Effector memory CD4-positive, alpha-beta T cell (primary cell): ENCODE data around the gene VWC2L.

ENCODE experiments used
- DNase-seq, 3 donors: peaks; one replicate each; pipeline ENCODE4 v3.0.0-alpha.2; 2020
- H3K27ac ChIP-seq: 2 replicates; pipeline ENCODE4 v1.7.0; 2013; ENCODE audit warnings: mild to moderate bottlenecking, low read length, moderate library complexity; ENCODE audit not compliant: insufficient read depth, poor library complexity, severe bottlenecking
- H3K27me3 ChIP-seq: replicated peaks from 2 replicates; pipeline ENCODE4 v1.7.0; 2013; ENCODE audit warnings: mild to moderate bottlenecking, low read length; ENCODE audit not compliant: insufficient read depth, control insufficient read depth, poor library complexity, severe bottlenecking
- H3K36me3 ChIP-seq: 2 replicates; pipeline ENCODE4 v1.7.0; 2013; ENCODE audit warnings: mild to moderate bottlenecking, low read length, moderate library complexity; ENCODE audit not compliant: control insufficient read depth, insufficient read depth
- H3K4me1 ChIP-seq: 2 replicates; pipeline ENCODE4 v1.7.0; 2013; ENCODE audit warnings: low read length, mild to moderate bottlenecking; ENCODE audit not compliant: control insufficient read depth, insufficient read depth, poor library complexity, severe bottlenecking
- H3K4me3 ChIP-seq: 2 replicates; pipeline ENCODE4 v1.7.0; 2013; ENCODE audit warnings: low read length, low read depth, mild to moderate bottlenecking; ENCODE audit not compliant: insufficient read depth, poor library complexity, severe bottlenecking
- H3K9me3 ChIP-seq: 2 replicates; pipeline ENCODE4 v1.7.0; 2013; ENCODE audit warnings: mild to moderate bottlenecking, low read length, moderate library complexity; ENCODE audit not compliant: control insufficient read depth

The VWC2L gene

DNA sequence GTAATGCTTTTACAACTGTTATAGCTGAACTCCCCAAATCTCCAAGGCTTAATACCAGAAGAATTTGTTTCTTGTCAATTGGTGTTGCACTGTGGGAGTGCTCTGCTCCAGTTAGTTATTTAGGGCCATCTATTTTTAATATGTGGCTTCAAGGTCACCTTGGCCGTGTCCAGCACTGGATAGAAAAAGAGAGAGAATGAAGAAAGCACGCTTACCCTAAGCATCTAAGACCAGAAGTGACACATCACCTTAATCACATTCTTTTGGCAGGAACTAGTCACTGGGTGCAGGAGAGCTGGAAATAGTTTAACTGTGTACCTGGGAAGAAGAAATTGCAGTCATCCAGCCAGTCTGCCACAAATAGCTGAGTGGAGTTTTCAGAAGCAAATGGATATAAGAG, 78.8 kb downstream of the VWC2L start:
- no peaks in the 10 kb centered on the region for H3K36me3 ChIP-seq
- H3K4me3 ChIP-seq: no peak overlapping the region
- H3K27ac ChIP-seq: no peak overlapping the region
- DNase-seq: no peak
- H3K4me1 ChIP-seq: no peaks in the 10 kb centered on the region
- H3K9me3 ChIP-seq: no peaks in the 10 kb centered on the region
- H3K27me3 ChIP-seq: no peaks in the 10 kb centered on the region

DNA sequence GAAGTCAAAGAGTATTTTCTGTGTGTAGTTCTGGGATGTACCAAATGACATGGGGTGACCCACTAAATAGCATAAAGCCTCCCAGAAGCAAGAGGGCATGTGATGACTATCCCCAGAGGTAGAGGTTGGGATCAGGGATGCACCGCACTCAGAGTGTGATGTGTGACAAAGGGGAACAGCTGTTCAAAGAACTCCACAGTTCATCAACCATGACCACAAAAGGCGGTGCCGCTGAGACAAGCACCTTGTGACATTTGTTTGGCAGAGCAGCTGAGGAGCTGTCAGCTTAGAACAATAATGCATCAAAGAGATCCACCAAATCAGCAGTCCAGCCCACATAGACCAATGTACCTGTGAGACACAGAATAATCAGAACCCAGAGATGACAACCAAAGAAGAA, 81.3 kb downstream of the VWC2L start:
- H3K9me3 ChIP-seq: no peaks in the 10 kb centered on the region
- no peaks in the 10 kb centered on the region for H3K27me3 ChIP-seq
- no peak overlapping the region for H3K4me3 ChIP-seq
- DNase-seq: no peak
- H3K36me3 ChIP-seq: no peaks in the 10 kb centered on the region
- no peaks in the 10 kb centered on the region for H3K4me1 ChIP-seq
- H3K27ac ChIP-seq: no peak overlapping the region

DNA sequence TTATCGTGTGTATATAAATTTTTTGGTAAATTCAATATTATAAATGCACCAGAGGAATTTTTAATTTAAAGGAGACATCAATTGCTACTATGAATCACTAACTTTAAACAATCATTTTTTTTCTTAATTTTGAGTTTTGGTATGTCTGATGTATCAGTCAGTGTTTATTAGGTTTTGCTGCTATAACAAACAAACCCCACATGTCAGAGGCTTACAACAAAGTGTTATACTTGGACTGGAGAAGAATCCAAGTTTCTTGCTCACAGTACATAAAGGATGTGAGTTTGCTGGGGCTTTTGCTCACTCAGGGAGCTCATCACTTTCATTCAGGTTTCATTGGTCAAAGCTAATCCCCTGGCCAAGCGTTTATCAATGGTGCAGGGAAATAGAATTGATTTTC, 81.8 kb downstream of the VWC2L start:
- Histone ChIP-seq H3K27ac (no peak overlapping the region), H3K9me3 (no peaks in the 10 kb centered on the region), H3K4me1 (no peaks in the 10 kb centered on the region), H3K36me3 (no peaks in the 10 kb centered on the region), H3K4me3 (no peak overlapping the region), H3K27me3 (no peaks in the 10 kb centered on the region)
- no peak for DNase-seq

DNA sequence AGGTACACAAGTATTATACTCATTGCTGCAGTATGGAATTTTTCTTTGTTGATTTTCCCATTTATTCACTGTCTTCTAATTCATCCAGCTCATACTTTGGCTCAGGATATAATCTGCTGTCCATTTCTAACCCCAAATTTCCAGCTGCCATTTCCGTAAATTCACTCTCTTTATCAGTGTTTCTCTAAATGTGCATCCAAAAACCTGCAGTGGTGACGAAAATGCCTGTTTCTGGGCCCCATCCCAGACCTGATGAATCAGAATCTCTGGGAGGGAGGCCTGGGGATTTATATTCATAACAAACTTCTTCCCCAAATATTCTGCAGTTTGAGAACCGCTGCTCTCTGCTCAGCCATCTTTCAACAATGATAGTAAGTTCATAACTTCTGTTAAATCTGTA, 86.6 kb downstream of the VWC2L start:
- Histone ChIP-seq H3K36me3 (no peaks in the 10 kb centered on the region), H3K27me3 (no peaks in the 10 kb centered on the region), H3K4me1 (no peaks in the 10 kb centered on the region), H3K4me3 (no peak overlapping the region), H3K27ac (no peak overlapping the region), H3K9me3 (no peaks in the 10 kb centered on the region)
- no peak for DNase-seq

DNA sequence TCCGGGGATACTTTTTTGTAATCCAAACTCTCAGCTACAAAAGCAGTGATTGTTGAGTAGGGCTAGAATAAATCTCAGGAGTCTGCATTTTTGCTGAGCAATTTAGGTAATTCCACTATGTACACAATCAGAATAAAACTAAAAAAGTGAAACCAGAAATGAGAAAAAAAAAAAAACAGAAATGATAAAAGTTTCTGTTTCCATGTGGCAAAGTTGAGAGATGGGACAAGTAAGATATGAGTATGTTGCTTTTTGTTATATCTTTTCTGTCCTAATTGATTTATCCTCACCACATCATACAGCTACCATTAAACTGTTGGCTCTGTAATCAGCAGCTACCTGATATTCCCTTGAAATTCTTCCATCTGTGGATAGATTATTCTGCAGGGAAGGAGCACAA, 92.7 kb downstream of the VWC2L start:
- H3K9me3 ChIP-seq: no peaks in the 10 kb centered on the region

DNA sequence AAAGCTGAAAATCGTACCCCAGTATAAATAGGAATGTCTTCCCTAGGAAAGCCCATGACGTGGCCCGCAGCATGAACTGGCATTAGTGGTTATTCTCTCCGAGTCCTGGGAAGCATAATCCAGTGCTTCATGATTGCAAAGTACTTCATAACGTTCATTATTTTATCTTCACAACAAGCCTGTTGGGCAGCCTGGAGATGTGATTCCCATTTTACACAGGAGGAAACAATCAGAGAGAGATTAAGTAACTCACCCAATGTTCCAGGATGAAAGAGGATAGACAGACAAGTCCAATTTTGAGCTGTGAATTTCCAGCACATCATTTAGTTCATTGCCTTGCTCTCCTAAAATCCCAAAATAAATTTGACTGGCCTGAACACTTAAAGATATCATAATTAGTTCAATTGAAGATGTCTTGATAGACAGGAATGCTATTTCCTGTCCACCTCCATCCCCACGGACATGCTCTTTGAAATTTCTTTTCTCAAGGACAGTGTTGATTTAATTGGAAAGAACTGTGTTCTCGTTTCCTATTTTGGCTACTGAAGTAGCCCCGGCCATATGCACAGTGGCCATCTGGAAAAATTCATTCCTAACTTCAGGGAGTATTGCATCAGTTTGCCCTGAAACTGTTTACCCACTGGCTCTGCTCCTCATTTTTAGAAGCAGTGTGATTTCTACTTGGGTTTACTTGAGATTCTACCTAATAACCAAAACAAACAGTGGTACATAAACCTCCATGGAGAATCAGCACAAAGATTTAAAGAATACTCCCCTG, 93.9 kb downstream of the VWC2L start:
- Histone ChIP-seq H3K36me3 (no peaks in the 10 kb centered on the region), H3K4me3 (no peak overlapping the region), H3K9me3 (no peaks in the 10 kb centered on the region), H3K27ac (no peak overlapping the region), H3K27me3 (no peaks in the 10 kb centered on the region), H3K4me1 (no peaks in the 10 kb centered on the region)
- DNase-seq: no peak

More for the DNA sequence above, 92.7 kb downstream of the VWC2L start:
- Histone ChIP-seq H3K27me3 (no peaks in the 10 kb centered on the region), H3K4me3 (no peak overlapping the region), H3K36me3 (no peaks in the 10 kb centered on the region), H3K4me1 (no peaks in the 10 kb centered on the region), H3K27ac (no peak overlapping the region)
- DNase-seq: no peak

DNA sequence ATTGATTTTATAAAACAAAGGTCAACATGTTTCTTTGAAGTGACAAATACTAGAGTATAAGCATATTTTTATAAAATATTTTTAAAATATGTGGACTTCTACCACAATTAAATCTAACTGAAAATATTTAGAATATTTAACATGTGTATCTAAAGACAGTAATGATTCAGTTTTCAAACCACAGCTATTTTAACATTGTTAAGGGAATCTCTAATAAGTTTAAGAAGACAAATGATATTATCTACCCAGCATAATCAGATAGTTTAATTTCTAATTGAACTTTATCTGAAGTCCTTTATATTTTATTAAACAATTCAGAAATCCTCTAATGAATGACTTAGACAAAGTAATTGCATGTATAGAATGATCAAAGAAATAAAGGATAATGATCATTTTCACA, 96.2 kb downstream of the VWC2L start:
- H3K4me1 ChIP-seq: no peaks in the 10 kb centered on the region
- no peaks in the 10 kb centered on the region for H3K36me3 ChIP-seq
- no peak for DNase-seq
- no peaks in the 10 kb centered on the region for H3K27me3 ChIP-seq
- H3K9me3 ChIP-seq: no peaks in the 10 kb centered on the region
- no peak overlapping the region for H3K4me3 ChIP-seq
- no peak overlapping the region for H3K27ac ChIP-seq

DNA sequence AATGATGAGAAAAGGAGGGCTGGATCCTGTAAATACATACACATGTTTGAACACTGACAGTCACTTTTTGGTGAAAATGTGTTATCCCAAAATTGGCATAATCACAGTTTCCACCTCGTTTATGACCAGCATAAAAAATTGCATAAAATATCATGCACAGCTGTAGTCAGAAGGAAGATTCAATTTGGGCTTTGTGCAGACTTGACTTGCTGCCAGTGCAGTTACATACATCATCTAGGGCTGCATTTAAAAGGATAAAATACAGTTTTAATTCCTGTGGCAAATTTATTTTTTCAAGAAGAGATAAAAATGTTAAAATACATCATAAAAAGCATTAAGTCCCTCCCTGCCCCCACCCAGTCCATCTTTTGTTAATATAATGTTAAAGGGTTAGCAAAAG, 103.8 kb downstream of the VWC2L start:
- no peak for DNase-seq
- Histone ChIP-seq H3K27ac (no peak overlapping the region), H3K36me3 (no peaks in the 10 kb centered on the region), H3K27me3 (no peaks in the 10 kb centered on the region), H3K4me3 (no peak overlapping the region), H3K4me1 (no peaks in the 10 kb centered on the region), H3K9me3 (no peaks in the 10 kb centered on the region)

DNA sequence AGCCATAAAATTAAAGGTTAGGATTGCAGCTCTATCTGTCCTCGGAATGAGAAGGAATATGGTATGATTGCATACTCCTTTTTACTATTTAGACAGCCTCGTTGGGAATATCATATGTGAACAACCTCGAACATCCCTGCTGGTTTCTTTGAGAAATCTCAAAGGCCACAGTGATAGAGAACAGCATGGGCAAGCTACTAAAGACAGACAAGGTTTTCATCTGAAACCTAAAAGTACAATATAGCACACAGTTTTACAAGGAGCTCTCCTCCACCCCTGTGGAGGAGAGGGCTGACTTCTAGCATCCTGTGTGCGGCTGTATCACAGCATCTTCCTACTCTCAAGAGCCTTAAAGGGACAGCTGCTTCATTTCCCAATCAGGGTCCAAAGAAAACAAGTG, 104.3 kb downstream of the VWC2L start:
- Histone ChIP-seq H3K27me3 (no peaks in the 10 kb centered on the region), H3K4me1 (no peaks in the 10 kb centered on the region), H3K36me3 (no peaks in the 10 kb centered on the region), H3K27ac (no peak overlapping the region), H3K9me3 (no peaks in the 10 kb centered on the region), H3K4me3 (no peak overlapping the region)
- DNase-seq: no peak

DNA sequence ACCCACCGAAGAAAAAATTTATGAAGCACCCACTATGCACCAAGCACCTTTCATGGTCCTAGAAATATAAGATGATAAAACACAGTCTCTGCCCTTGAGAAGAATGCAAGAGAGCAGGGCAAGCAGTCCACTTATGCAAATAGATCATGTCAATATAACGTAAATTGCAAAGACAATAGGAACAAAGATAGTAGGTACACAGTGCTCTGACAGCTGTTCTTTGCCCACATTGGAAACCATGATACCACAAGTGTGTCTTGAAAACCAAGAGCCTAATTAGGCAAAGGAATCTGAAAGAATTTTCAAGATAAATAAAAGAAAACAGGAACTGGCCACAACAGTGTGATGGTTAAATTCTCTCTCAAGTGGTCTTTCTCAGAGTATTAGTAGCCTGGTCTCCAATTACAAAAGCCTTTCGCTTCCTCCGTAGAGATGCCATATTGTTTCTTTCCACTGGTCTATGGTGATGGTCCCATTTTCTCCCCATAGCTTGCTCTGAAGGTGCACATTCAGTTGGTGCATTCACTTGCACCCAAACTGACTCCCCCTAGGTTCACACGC, 108.5 kb downstream of the VWC2L start:
- Histone ChIP-seq H3K4me3 (no peak overlapping the region), H3K27me3 (no peaks in the 10 kb centered on the region), H3K9me3 (no peaks in the 10 kb centered on the region), H3K4me1 (no peaks in the 10 kb centered on the region), H3K27ac (no peak overlapping the region), H3K36me3 (no peaks in the 10 kb centered on the region)
- DNase-seq: no peak
